AG10803 (cell line): ENCODE results near the gene SLC26A9.

Experiments used
- DNase-seq: peaks from one replicate; pipeline ENCODE4 v3.0.0; 2010; ENCODE audit warnings: low read depth
- H3K4me3 ChIP-seq: 2 replicates; pipeline ENCODE4 v1.5.1; 2011; ENCODE audit warnings: mild to moderate bottlenecking, low read length, control low read depth
- CTCF ChIP-seq: conservative IDR thresholded peaks from 2 replicates; pipeline ENCODE4 v1.5.1; 2011; ENCODE audit warnings: mild to moderate bottlenecking, low read length, control low read depth, inconsistent platforms

SLC26A9 gene

GRCh38 chr1:205978676-205979075, 35.4 kb upstream of the SLC26A9 start:
- TF ChIP-seq CTCF = no peak
- H3K4me3 ChIP-seq = no peak overlapping the region
- no peak for DNase-seq

- DNase-seq = peak; percentile 88
- peak; percentile 96 for TF ChIP-seq CTCF
- H3K4me3 ChIP-seq = no peak overlapping the region
Measured at GRCh38 chr1:205977402-205978014, 34.3 kb upstream of the SLC26A9 start.

GRCh38 chr1:205976708-205977401, 33.6 kb upstream of the SLC26A9 start:
- peak; percentile 19 for TF ChIP-seq CTCF
- no peak overlapping the region for H3K4me3 ChIP-seq
- peak; percentile 67 for DNase-seq

- no peak for TF ChIP-seq CTCF
- DNase-seq = no peak
- H3K4me3 ChIP-seq = no peak overlapping the region
Measured at GRCh38 chr1:205976036-205976435, 32.8 kb upstream of the SLC26A9 start.

GRCh38 chr1:205975387-205975998, 32.2 kb upstream of the SLC26A9 start:
- TF ChIP-seq CTCF = no peak
- no peak for DNase-seq
- no peak overlapping the region for H3K4me3 ChIP-seq

- no peak for DNase-seq
- TF ChIP-seq CTCF = no peak
- H3K4me3 ChIP-seq = no peak overlapping the region
Measured at GRCh38 chr1:205974712-205975111, 31.5 kb upstream of the SLC26A9 start.
